Cortex of kidney (tissue), 1 donor: ENCODE measurements around the gene CEP170B.
"Not testable (repeated sequence)": the region's sequence is repeated elsewhere in the genome, so short reads cannot be mapped to it uniquely, and the experiment has no call there.

ENCODE experiments used
- DNase-seq: peaks from one replicate; lab custom pipeline; 2025; lab: John Stamatoyannopoulos, UW

Gene CEP170B

DNA sequence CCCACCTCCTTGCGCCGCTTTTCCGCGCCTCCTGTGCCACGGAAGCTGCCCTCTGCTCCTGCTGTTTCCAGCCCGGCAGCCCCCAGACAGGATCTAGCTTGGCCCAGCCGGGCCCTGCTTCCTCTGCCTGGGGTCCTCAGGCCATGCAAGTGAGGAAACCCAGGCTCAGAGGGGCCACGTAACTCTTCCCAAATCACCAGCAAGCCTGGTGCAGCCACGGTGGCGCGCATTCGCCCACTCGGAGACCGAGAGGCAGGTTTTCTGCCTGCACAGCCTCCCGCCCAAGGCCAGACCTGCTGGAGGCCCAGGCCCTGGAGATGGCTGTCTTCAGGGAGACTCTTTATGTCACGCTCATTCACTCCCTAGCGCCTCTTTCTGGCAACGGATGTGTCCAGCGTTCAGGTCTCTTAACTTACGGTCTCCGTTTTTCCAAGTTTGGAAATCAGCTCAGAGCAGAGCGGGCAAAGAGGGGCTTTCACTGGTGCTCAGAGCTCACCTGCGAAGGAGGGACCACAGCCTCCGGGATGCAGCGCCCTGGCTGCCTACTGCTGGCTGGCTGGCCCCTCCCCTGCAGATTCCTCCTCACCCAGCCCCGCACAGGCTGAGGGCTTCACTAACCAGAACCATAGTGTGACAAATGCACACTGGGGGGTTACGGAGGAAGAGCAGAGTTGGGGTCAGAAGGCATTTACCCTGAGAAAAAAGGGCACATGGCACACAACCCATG is 20.6 kb upstream of the CEP170B start:
- DNase-seq: no peak

DNA sequence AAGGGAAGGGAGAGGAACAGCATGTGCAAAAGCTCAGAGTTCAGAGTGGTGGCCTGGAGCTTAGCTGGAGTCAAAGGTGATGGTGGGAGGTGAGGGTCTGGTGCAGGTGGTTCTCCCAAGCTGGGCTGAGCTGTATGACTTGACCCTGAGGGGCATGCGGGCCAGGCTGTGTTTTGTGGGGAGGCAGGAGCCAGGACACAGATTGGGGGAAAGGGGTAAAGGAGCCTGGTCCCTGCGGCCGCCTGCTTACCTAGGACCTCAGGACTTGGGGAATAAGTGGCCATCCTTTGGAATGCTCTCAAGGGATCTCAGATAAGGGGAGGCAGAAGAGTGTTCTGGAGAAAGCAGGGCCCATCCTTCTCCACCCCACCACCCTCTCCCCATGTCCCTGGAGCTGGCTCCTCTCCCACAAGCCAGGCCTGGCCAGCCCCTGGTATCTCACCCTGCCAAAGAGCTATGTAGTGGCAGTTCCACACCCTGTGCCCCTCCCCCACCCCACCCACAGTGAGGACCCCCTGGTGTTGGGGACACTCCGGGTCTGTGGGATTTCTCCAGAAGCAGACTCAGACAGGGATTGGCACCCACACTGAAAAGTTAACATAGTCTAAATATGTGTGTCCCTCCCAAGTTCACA is 19.9 kb upstream of the CEP170B start:
- DNase-seq: no peak

DNA sequence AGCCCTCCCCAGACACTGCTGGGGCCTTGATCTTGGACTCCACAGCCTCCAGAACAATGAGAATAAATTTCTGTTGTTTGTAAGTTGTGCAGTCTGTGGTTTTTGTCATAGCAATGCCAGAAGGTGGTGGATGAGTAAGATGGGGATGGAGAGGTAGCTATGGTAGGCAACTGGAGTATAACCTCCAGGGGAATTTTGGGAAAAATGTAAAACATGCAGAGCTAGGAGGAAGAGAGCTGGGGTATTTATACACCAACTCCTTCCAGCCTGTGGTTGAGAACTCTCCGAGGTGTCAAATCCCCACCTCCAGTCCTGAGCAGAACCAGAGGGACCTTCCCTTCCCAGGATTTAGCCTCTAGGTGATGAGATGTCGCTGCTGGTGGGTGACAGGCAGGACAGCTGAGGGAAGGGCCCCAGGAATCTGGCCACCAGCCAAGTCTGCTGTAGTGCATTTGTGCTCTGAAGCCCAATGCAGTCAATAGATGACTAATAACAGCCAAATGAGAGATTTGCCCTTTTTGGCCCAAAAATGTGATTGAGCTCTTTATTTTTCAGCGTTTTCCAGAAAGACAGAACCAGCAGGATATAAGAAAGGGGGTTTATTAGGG is 19.1 kb upstream of the CEP170B start:
- DNase-seq: no peak

DNA sequence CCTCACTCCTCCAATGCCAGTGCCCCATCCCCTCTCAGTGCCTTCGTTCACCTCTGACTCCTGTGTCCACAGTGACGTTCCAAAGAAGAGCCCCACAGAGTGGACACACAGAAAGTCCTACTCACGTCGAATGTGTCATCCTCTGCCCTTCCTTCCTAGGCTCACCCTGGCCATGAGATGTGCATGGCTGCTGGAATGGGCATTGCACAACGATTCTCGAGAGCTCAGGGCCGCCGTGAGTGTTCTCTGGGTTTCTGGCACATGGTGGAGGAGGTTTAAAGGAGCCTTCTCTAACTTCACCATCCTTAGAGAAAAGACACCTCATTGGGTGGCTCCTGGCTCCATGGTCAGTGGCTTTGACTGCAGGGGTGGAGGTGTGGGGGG is 12.8 kb upstream of the CEP170B start:
- DNase-seq: no peak

DNA sequence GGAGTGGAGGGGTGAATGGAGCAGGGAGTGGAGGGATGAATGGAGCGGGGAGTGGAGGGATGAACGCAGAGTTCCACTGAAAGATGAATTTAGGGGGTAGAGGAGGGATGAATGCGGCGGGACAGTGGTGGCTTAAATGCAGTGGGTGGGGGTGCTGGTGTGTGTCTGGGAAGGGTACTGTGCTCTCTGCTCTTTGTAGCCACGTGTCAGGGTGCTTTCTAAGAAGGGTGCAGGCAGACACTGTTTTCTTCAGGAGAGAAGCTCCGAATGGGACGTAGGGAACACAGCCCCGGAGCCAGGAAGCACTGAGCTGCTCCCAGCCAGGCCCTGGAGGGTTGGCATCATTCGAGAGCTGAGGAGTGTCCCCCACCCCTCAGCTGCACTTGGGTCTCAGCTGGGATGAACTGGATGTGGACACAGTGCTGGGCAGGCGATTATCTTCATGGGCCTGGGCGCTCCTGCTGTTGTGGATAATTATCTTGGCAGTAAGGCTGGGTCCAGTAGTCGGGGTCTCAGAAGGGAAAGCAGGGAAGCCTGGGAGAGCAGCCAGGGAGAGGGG is 9.5 kb upstream of the CEP170B start:
- DNase-seq: no peak

DNA sequence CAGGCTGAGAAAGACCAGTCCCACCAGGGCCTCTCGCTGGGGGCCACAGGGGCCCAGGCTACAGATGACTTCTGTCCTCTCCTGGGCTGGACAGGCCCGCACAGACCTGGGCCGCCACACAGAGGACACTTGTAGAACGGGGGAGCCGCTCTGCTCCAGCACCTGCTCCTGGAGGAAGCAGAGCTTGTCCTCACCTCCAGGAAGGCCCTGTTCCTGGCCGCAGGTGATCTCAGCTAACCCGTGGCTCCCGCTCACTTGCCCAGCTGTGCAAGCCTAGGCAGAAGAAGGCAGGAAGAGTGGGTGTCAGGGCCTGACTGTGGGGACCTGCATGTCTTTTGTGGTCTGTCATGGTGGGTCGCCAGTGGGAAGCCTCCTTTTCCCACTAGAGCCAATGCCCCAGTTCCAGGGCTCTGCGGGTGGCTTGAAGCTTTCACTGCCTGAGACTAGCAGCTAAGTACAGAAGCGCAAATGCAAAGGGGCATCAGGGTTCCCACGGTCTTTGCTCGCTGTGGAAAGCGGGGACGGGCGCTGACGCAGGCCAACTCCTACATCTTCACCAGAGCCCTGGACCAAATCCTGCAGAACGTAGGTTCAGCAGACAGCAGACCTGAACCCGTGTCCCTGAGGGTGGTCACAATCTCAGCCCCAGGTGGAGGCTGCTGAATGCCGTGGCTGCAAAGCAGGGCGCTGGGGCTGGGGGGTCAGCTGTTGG is 8.8 kb upstream of the CEP170B start:
- no peak for DNase-seq

DNA sequence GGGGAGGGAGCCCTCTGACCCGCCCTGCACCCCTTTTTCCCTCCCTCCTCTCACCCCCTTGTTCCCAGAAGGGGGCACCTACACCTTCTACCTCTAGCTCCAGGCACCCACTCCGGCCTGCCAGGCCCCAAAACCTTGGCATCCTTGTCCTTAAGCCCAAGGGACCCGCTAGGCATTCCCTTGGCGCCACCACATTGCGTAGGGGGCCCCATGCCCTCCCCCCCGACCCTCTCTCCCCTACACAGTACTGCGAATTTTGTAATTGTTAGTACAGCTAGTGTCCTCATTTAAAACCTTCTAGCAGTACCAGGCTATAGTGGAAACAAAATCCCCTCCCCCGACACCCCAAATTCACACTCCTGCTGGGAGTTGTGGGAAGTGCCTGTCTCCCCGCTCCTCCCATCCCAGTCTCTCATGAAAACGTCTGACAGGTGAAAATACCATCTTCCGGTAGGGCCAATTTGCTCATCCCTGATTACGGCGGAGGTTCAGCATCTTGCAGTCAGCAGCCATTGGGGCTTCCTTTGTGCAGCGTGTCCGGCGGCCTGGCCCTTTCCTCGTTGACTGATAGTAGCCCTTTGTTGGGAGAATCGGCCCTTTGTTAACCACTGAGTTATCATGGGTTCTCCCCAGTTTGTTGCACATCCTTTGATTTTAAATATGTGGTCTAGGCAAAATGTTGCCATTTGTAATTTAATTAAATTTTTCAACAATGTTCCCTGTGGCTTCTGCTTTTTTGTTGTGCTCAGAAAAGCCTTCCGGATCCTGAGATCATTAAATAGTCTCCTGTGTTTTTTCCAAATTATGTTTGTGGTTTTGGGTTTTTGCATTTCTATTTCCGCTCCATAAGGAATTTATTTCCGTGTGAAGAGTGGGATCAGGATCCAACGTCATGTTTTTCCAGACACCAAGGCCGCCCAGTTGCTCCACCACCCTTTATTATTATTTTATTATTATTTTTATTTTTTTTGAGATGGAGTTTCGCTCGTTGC is 7.9 kb upstream of the CEP170B start:
- DNase-seq: no peak

DNA sequence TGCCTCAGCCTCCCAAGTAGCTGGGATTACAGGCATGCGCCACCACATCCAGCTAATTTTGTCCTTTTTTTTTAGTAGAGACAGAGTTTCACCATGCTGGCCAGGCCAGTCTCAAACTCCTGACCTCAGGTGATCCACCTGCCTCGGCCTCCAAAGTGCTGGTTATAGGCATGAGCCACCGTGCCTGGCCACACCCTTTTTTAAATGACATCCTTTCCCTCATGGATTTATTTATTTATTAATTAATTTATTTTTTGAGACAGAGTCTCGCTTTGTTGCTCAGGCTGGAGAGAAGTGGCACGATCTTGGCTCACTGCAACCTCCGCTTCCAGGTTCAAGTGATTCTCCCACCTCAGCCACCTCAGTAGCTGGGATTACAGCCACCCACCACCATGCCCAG is 7.1 kb upstream of the CEP170B start:
- DNase-seq: not testable (repeated sequence)

DNA sequence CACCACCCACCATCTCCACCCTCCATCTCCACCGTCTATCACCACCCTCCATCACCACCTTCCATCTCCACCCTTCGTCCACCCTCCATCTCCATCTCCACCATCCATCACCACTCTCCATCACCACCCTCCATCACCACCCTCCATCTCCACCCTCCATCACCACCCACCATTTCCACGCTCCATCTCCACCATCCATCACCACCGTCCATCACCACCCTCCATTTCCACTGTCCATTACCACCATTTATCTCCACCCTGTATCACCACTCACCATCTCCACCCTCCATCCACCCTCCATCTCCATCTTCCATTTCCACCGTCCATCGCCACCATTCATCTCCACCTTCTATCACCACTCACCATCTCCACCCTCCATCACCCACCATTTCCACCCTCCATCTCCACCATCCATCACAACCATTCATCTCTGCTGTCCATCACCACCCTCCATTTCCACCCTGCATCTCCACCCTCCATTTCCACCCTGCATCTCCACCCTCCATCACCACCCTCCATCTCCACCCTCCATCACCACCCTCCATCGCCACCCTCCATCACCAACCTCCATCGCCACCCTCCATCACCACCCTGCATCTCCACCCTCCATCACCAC is 6.1 kb upstream of the CEP170B start:
- DNase-seq: no peak

DNA sequence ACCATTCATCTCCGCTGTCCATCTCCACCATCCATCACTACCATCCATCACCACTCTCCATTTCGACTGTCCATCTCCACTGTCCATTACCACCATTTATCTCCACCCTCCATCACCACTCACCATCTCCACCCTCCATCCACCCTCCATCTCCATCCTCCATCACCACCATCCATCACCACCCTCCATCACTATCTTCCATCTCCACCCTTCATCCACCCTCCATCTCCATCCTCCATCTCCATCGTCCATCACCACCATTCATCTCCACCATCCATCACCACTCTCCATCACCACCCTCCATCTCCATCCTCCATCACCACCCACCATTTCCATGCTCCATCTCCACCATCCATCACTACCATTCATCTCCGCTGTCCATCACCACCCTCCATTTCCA is 5.2 kb upstream of the CEP170B start:
- DNase-seq: no peak

DNA sequence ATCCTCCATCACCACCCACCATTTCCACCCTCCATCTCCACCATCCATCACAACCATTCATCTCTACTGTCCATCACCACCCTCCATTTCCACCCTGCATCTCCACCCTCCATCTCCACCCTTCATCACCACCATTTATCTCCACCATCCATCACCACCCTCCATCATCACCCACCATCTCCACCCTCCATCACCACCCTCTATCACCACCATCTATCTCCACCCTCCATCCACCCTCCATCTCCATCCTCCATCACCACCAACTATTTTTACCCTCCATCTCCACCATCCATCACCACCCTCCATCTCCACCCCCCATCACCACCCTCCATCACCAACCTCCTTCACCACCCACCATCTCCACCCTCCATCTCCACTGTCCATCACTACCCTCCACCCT is 4.7 kb upstream of the CEP170B start:
- no peak for DNase-seq

DNA sequence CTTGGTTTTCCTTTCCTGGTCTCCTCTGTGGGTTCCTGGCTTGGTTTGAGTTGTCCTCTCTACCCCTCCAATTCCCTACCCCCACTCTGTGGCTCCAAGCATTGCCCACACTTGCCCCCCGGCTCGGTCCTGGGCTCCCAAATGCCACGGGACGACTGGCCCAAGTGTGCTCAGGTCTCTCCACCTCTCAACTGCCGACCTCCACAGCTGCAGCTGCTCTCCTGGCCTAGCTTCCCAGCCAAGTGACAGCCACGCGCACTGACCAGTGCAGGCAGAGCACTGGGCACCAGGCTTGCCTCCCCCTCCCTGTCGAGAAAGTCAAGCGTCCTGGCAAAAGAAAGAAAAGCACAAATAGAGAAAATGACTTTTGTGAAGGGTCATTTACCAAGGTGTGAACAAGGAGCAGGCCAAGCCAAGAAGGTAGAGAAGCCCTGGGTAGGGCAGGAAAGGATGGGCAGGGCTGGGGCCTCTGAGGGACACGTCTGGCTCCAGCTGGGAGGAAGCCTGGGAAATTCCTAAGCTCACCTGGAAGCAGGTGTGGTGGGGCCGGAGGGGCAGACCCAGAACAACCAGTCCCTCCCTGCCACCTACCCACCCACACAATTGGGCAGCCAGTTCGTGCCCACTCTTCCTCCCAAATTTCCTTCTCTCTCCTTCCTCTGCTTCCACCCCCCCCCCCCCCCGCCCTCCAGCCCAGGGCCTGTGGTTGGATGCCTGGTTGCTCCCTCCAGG is 1.8 kb upstream of the CEP170B start:
- DNase-seq: no peak

DNA sequence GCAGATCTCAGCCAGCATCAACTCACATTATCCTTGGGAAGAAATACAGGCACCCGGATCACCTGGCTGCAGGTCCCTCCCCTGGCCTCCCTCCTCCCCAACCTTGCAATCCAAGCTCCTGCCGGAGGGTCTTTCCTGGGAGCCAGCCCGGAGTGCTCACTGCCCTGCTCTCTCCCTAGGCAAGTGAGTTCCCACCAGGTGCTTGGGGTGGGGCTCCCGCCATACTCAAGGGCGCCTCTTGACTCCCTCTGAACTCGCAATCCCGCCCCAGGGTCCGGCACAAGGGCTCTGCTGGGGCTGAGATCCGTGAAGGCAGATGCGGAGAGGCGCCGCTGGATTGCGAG is 1.2 kb upstream of the CEP170B start:
- DNase-seq: no peak

DNA sequence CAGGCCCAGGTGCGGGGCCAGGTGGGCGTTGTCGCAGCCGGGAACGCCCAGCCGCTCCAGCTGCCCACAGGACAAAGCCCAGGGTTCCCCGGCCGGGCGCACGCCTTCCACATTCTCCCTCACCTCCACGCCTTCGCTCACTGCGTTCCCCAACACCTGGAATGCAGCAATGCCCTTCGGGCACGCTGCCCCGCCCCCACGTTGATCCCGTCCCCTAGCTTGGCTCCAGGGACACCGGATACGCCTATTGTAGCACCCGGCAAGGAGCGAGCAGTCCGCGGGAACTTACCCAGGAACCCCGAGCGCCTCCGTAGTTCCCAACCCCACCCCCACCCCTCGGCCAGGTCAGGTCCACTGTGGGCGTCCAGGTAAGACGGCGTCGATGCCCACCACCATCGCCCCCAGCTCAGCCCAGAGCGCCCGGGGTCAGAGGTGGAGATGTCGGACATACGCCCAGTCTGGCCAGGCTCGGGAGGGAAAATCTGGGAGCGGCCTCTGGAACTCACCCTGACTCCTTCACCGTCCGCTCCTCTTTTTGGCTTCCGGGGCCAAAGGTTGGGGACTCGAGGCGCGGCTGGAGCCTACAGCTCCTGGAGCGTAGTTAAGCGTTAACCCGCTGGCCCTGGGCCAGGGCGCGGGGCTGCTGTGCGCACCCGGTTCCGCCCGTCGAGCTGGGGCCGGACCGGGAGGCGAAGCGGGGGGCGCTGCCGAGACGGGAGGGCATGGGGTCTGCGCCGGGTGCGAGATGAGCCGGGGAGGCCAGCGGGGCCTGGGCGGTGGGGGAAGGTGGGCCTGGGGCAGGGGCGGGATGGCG is 594 bp upstream of the CEP170B start:
- peak; percentile 57 for DNase-seq

DNA sequence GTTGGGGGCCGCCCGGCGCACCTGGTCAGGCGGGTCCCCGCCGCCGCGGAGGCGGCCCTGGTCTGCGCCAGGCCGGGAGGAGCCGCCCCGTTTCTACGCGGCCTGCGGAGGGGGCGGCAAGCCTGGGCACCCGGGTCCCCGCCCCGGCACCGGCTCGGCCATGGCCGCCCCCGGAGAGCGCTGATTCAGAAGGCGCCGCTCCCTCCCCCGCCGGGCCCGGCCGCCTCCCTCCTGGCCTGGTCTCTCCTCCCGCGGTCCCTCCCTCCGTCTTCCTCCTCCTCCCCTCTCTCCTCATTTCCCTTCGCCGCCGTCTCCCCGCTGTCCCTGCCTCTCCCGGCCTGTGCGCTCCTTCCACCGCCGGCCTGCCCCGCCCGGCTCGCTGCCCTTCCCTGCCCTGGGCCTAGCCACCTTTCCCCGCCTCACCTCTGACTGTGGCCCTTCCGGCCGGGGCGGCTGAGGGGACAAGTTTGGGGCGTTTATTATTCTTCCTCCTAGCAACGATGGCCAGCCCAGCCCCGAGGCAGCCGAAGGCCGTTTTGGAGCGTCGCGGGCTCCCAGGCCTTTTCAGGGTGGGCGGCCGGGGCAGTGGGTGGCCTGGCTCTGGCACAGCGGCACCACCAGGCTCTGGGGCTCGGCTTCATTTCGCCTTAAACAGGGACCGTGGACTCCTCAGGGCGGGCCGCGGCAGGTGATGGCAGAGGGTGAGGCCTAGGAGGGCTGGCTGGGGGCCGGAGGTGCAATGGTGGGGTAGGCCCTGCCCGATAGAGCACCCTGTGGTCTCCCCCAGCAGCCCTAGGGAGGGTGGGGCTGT is 768 bp downstream of the CEP170B start:
- DNase-seq: no peak

DNA sequence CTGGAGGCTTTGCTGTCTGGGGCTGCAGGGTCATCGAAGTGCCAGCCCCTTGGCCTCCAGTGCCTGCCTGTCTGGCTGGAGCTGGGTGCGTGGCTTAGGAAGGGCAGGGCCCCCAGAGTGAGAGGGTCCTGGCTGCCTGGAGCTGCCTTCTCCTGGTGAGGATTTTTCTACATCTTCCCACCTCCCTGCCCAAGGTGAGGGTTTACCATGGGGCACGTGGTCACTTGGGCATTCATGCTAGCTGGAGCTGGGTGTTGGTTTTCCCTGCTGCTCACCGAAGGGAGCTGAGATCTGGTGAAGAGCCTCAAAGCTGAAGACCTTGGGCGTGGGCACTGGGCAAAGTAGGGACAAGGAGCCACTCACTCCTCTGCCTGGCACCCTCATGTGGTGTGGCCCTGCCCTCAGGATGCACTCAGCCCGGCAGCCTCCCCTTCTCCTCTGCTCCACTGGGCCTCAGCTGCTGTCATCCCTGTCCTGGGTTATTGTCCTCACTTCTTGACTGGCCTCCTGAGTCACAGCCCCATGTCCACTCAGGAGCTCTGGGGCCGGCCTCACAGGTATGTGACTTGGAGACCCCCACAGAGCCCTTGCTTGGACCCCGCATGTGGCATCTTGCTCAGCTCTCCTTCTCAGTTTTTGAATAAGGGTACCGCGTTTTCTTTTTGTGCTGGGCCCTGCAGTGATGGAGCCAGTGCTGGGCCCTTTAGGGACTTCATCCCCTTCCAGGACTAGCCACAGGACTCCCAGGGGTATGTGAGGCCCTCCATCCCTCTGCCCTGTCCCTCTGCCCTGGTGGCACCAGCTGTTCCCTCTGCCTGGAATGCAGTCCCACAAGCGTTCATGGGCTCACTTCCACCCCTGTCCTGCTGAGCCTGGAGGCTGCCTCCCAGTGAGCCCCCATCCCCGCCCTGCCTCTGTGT is 1.6 kb downstream of the CEP170B start:
- no peak for DNase-seq

DNA sequence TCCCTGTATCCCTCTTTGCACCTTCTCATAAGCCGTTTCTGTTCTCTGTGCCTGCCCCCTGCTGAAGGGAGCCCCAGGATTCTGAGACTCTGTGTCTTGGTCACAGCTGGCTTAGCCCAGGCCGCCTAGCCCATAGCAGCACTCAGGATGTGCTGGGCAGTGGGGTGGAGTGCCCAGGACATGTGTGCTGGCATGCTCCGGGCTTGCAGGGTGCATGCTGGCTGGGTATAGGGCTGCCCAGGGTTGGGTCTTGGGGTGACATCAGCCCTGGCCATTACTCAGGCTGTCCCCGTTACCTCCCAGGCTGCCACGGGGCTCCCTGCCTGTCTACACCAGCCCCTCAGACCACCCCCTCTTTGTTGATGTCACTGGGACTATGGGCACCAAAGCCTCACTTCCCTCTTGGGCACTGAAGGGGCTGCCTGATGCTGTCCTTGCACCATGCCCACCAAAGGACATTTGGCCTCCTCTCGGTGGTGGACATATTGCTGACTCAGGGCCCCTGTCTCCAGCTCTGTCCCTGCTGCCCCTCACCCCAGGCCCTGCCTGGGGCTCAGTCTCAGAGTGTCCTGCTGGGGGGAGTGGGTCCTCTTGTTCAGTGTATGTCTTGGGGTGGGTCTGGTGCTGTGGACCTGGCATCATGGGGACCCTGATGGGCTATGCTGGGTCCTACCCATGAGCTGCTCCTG is 2.4 kb downstream of the CEP170B start:
- DNase-seq: no peak
